Upper lobe of right lung (tissue), 1 donor: ENCODE measurements around the gene CEBPB. TPM values are rescaled to one million over a fixed set of nuclear protein-coding genes. Genes with fewer than 3 reads are reported as not detected.

Experiments
- ATAC-seq: fragments of 200-7000 bp; cut with Tn5 transposase; one replicate; pipeline ENCODE4 v1.9.1; 2020; ENCODE audit warnings: mild to moderate bottlenecking, moderate library complexity
- DNase-seq: peaks from one replicate; pipeline ENCODE4 v3.0.0-alpha.2; 2020
- H3K27ac ChIP-seq: fragments of 200-600 bp; one replicate; pipeline ENCODE4 v1.8.0; 2022
- H3K27me3 ChIP-seq: fragments of 200-600 bp; one replicate; pipeline ENCODE4 v1.8.0; 2022; ENCODE audit warnings: mild to moderate bottlenecking
- H3K36me3 ChIP-seq: fragments of 200-600 bp; one replicate; pipeline ENCODE4 v1.8.0; 2022
- H3K4me1 ChIP-seq: fragments of 200-600 bp; one replicate; pipeline ENCODE4 v1.8.0; 2022
- H3K4me3 ChIP-seq: fragments of 200-600 bp; one replicate; pipeline ENCODE4 v1.8.0; 2022; ENCODE audit warnings: mild to moderate bottlenecking
- H3K9me3 ChIP-seq: fragments of 200-600 bp; one replicate; pipeline ENCODE4 v1.8.0; 2022
- intact Hi-C: fragments of 100-400 bp; cut with DNase I; formaldehyde crosslinking; loops from one replicate; pipeline ENCODE4 v1.11.0; 2022
- total RNA-seq: library from RNA; stranded (reverse); fragmentation: NEBNext Ultra II Directional; extraction: Animal tissue kit (Norgen Biotek cat#: 25700); gene quantifications from one replicate; pipeline ENCODE4 v1.2.1, GENCODE V29; 2021
- TF ChIP-seq, protein P1 (sequence below): fragments of 200-600 bp; IDR thresholded peaks from one replicate; pipeline ENCODE4 v1.8.0; 2022; ENCODE audit warnings: antibody characterized with exemption
- donor health status: DM: no; HTN: yes; CAD: no; lungs with severe emphysema.

Gene CEBPB
- total RNA-seq, 1 donor from 2014 or later: 271 TPM

DNA sequence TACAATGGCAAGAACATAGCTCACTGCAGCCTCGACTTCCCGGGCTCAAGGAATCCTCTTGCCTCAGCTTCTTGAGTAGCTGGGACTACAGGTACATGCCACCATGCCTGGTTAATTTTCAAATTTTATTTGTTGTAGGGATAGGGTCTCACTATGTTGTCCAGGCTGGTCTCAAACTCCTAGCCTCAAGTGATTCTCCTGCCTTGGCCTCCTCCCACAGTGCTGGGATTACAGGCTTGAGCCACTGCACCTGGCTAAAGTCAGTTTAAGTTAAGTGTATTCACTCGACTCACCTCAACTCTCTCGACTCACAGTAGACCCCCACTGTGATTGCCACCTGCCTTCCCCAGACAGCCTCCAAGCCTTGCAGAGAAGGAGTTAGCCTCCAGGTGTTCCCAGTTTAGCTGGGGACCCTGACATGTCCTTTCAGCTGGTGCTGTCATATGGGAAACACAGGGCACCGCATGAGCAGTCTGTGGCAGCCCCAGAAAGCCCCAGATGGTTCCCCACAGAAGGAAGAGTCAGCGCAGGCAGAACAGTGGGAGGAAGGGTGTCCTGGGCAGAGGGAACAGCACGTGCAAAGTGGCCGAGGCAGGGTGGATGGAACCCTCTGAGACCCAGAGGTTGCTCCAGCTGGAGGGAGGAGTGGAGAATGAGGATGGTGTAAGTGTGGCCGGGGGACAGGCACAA, 40.4 kb downstream of the CEBPB start:
- no peak overlapping the region for H3K4me3 ChIP-seq
- H3K27me3 ChIP-seq: no peaks in the 10 kb centered on the region
- peaks cover 5% of the 10 kb centered on the region for H3K4me1 ChIP-seq
- intact Hi-C loops: no loop called here
- ATAC-seq (no peak), DNase-seq (no peak)
- H3K9me3 ChIP-seq: no peaks in the 10 kb centered on the region
- no peaks in the 10 kb centered on the region for H3K36me3 ChIP-seq
- TF ChIP-seq, protein P1, sequence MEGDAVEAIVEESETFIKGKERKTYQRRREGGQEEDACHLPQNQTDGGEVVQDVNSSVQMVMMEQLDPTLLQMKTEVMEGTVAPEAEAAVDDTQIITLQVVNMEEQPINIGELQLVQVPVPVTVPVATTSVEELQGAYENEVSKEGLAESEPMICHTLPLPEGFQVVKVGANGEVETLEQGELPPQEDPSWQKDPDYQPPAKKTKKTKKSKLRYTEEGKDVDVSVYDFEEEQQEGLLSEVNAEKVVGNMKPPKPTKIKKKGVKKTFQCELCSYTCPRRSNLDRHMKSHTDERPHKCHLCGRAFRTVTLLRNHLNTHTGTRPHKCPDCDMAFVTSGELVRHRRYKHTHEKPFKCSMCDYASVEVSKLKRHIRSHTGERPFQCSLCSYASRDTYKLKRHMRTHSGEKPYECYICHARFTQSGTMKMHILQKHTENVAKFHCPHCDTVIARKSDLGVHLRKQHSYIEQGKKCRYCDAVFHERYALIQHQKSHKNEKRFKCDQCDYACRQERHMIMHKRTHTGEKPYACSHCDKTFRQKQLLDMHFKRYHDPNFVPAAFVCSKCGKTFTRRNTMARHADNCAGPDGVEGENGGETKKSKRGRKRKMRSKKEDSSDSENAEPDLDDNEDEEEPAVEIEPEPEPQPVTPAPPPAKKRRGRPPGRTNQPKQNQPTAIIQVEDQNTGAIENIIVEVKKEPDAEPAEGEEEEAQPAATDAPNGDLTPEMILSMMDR: no peak
- no peak overlapping the region for H3K27ac ChIP-seq

DNA sequence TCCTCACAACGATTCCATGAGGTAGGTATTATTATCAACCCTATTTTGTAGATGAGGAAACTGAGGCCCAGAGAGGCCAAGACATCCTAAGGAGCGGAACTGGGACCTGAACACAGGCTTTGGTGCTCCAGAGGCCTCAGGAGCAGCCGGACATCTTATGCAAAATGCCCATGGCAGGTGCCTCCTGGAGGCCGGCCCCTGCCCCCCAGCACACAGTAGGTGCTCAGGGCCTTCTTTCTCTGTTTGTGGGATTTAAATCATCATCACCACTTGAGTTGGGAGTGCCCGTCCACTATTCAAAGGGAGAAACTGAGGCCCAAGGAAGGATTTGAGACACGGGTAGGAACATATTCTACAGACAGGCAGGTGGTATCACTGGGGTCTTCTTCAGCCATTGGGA, 41.2 kb downstream of the CEBPB start:
- no peak for DNase-seq
- Histone ChIP-seq H3K36me3 (no peaks in the 10 kb centered on the region), H3K9me3 (no peaks in the 10 kb centered on the region), H3K4me1 (peaks cover 3% of the 10 kb centered on the region), H3K4me3 (no peak overlapping the region), H3K27ac (no peak overlapping the region), H3K27me3 (no peaks in the 10 kb centered on the region)
- ATAC-seq: no peak
- TF ChIP-seq, protein P1: no peak
- intact Hi-C loops: no loop called here

DNA sequence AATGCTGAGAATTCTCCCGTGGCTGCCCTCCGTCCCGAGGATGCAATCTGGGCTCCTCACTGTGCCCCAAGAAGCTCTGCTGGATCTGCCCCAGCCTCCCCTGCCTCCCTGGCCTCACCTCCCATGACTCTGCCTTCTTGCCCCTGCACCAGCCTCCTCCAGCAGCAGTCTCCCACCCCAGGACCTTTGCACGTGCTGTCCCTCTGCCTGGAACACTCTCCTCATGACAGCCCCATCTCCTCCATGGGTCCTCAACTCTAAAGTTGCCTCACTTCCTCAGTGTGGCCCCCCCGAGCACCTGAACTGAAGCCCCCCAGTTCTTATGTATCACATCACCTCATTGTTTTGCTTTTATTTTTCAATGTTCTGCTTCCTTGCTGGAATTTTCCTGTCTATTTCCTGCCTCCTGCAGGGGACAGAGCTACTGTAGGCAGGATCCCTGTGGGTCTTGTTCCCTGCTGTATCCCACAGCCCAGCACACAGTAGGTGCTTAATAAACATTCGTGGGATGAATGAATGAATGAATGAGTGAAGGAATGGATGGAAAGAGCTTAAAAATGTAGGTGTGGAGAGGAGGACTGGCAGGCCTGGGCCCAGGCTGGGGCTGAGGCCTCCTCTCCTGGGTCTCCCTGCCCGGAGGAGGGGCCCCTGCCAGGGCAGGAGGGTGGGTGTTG, 42.2 kb downstream of the CEBPB start:
- H3K36me3 ChIP-seq: no peaks in the 10 kb centered on the region
- H3K27ac ChIP-seq: no peak overlapping the region
- TF ChIP-seq, protein P1: no peak
- no peaks in the 10 kb centered on the region for H3K27me3 ChIP-seq
- intact Hi-C loops: no loop called here
- H3K4me3 ChIP-seq: no peak overlapping the region
- H3K9me3 ChIP-seq: no peaks in the 10 kb centered on the region
- DNase-seq (no peak), ATAC-seq (no peak)
- H3K4me1 ChIP-seq: no peaks in the 10 kb centered on the region

DNA sequence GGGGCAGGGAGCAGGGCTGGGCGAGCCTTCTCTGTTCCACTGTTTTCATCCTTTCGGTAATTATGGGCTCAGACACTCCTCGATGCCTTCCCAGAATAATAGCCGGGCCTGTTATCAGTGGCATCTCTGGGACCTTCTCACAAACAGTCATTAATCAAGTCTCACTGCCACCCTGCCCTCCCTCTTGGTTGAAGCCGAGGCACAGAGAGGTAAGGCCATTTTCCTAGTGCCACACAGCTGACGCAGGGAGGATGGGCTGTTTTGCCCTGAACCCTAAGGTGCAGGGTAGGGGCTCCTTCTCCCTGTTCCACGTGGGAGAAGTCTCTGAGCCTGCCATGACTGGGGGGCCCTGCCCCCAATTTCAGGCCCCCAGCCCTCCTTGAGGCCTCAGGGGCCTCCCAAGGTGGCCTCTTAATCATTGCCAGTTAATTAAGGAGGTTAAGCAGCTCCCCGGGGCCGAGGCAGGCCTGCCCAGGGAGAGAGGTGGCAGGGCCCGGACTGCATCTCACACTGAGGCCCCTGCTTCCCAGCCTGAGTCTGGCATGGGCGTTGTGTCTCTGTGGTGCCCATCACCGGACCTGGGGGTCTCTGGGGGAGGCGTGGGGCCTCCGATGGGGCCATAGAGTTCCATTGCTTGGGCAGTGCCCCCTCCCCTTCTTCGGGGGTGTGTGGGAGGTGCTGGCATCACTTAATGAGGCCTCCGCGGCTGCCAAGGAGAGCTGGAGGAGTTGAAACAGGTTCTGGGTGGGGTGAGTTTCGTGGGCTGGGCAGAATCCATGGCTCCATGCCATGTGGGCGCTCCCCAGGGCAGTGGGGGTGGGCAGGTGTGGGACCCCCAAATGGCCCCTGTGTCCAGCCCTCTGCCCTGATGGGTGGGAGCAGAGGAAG, 42.9 kb downstream of the CEBPB start:
- intact Hi-C loops: no loop called here
- Histone ChIP-seq H3K36me3 (no peaks in the 10 kb centered on the region), H3K27ac (no peak overlapping the region), H3K4me1 (no peaks in the 10 kb centered on the region), H3K27me3 (no peaks in the 10 kb centered on the region), H3K9me3 (no peaks in the 10 kb centered on the region), H3K4me3 (no peak overlapping the region)
- ATAC-seq: no peak
- DNase-seq: no peak
- TF ChIP-seq, protein P1: no peak

DNA sequence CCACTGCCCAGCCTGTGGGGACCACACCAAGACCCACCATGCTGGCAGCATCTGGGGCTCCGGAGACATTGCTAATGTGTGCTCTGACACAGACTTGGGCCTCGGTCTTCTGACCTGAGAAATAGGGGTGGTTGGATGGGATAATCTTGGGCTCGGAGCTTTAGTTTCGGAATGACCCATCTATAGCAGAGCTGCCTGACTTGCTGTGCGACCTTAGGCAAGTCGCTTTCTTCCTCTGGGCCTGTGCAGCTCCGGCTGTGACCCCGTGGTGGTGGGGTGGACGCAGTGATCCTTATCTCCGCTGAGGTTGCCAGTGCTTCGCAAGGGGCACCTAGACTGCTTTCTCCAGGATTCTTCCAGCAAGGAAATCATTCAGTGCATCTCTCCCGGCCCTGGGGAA, 43.7 kb downstream of the CEBPB start:
- intact Hi-C loops: no loop called here
- TF ChIP-seq, protein P1: no peak
- H3K9me3 ChIP-seq: no peaks in the 10 kb centered on the region
- H3K27ac ChIP-seq: no peak overlapping the region
- H3K4me1 ChIP-seq: no peaks in the 10 kb centered on the region
- no peak for ATAC-seq
- H3K27me3 ChIP-seq: no peaks in the 10 kb centered on the region
- H3K4me3 ChIP-seq: no peak overlapping the region
- no peaks in the 10 kb centered on the region for H3K36me3 ChIP-seq
- DNase-seq: no peak
